Mesendoderm (in vitro differentiated cells): ENCODE data around the gene PHLPP1.

Source experiments
- DNase-seq: peaks from one replicate; pipeline ENCODE4 v3.0.0; 2013
- H2AK5ac ChIP-seq: 2 replicates; pipeline ENCODE4 v1.6.1; 2013; ENCODE audit warnings: low read length, inconsistent platforms
- H2BK120ac ChIP-seq: 2 replicates; pipeline ENCODE4 v1.6.1; 2013; ENCODE audit warnings: low read depth, mild to moderate bottlenecking, low read length, moderate library complexity, mixed read lengths
- H2BK15ac ChIP-seq: replicated peaks from 2 replicates; pipeline ENCODE4 v1.6.1; 2013; ENCODE audit warnings: low read depth, mild to moderate bottlenecking, moderate library complexity
- H2BK5ac ChIP-seq: 2 replicates; pipeline ENCODE4 v1.6.1; 2013; ENCODE audit warnings: low read length, inconsistent platforms
- H3K18ac ChIP-seq: 2 replicates; pipeline ENCODE4 v1.6.1; 2013; ENCODE audit warnings: mild to moderate bottlenecking, low read length, mixed read lengths
- H3K23ac ChIP-seq: one replicate; pipeline ENCODE4 v1.6.1; 2013; ENCODE audit warnings: low read length
- H3K27ac ChIP-seq: 2 replicates; pipeline ENCODE4 v1.5.1; 2013; ENCODE audit warnings: low read depth, mild to moderate bottlenecking, inconsistent platforms, low read length, moderate library complexity
- H3K27me3 ChIP-seq: 2 replicates; pipeline ENCODE4 v1.6.1; 2013; ENCODE audit warnings: low read length, control low read depth, mild to moderate bottlenecking, inconsistent platforms; ENCODE audit not compliant: insufficient read depth, poor library complexity
- H3K36me3 ChIP-seq: 2 replicates; pipeline ENCODE4 v1.6.1; 2013; ENCODE audit warnings: low read length, inconsistent platforms; ENCODE audit not compliant: control insufficient read depth, insufficient read depth
- H3K4ac ChIP-seq: one replicate; pipeline ENCODE4 v1.6.1; 2013; ENCODE audit warnings: low read depth, mild to moderate bottlenecking, low read length, moderate library complexity
- H3K4me1 ChIP-seq: 2 replicates; pipeline ENCODE4 v1.6.1; 2013; ENCODE audit warnings: low read depth, low read length, inconsistent platforms; ENCODE audit not compliant: control insufficient read depth
- H3K4me2 ChIP-seq: 2 replicates; pipeline ENCODE4 v1.6.1; 2013; ENCODE audit warnings: low read length
- H3K4me3 ChIP-seq: 2 replicates; pipeline ENCODE4 v1.5.1; 2013; ENCODE audit warnings: mild to moderate bottlenecking, low read length
- H3K56ac ChIP-seq: one replicate; pipeline ENCODE4 v1.6.1; 2013; ENCODE audit warnings: low read length
- H3K79me1 ChIP-seq: 2 replicates; pipeline ENCODE4 v1.6.1; 2013; ENCODE audit warnings: low read length, inconsistent platforms
- H3K79me2 ChIP-seq: 2 replicates; pipeline ENCODE4 v1.6.1; 2013; ENCODE audit warnings: mild to moderate bottlenecking, low read length; ENCODE audit not compliant: control insufficient read depth, insufficient read depth
- H3K9ac ChIP-seq: 2 replicates; pipeline ENCODE4 v1.6.1; 2013; ENCODE audit warnings: low read length, inconsistent platforms
- H4K5ac ChIP-seq: one replicate; pipeline ENCODE4 v1.6.1; 2013; ENCODE audit warnings: low read length
- H4K8ac ChIP-seq: one replicate; pipeline ENCODE4 v1.6.1; 2013; ENCODE audit warnings: low read depth, mild to moderate bottlenecking, control low read depth, low read length, moderate library complexity
- WGBS: extraction: QIAGEN DNeasy Blood & Tissue Kit; methylation state at CpG from one replicate; pipeline ENCODE4 v1.1.7; 2013; ENCODE audit warnings: low lambda C conversion rate, missing lambda C conversion rate; ENCODE audit not compliant: insufficient coverage; ENCODE audit errors: extremely low coverage; 5-methylcytosine and 5-hydroxymethylcytosine counted together

Gene PHLPP1

DNA sequence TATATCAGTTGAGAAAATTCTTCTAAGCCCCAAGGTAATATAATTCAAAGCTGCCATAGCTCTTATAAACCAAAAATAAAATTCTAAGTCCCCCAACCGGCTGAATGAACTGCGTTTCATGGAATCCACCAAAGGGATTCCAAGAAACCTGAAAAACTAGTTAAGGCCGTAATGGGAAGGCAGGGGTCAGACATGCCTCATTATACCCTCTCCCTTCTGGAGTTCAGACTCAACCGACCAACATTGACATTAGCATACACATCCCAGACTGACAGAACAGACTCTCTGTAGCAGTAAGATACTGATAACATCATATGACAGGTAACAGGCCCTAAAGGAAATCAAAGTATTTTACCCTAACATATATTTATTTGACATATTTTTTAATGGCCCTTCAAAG, 31.4 kb upstream of the PHLPP1 start:
- Histone ChIP-seq H2BK15ac (no peak overlapping the region), H4K8ac (no peak overlapping the region), H3K4ac (no peak overlapping the region), H3K27me3 (no peaks in the 10 kb centered on the region), H3K27ac (no peak overlapping the region), H3K79me1 (no peaks in the 10 kb centered on the region), H3K36me3 (no peaks in the 10 kb centered on the region), H2AK5ac (no peak overlapping the region), H2BK5ac (no peak overlapping the region), H3K9ac (no peak overlapping the region), H3K4me2 (no peak overlapping the region), H3K18ac (no peak overlapping the region), H2BK120ac (no peak overlapping the region), H4K5ac (no peak overlapping the region), H3K23ac (no peak overlapping the region), H3K4me1 (no peaks in the 10 kb centered on the region), H3K79me2 (no peaks in the 10 kb centered on the region), H3K4me3 (no peak overlapping the region), H3K56ac (no peak overlapping the region)
- no CpG with 5 or more reads among the region's 4 CpGs for WGBS
- DNase-seq, result peak; percentile 69

DNA sequence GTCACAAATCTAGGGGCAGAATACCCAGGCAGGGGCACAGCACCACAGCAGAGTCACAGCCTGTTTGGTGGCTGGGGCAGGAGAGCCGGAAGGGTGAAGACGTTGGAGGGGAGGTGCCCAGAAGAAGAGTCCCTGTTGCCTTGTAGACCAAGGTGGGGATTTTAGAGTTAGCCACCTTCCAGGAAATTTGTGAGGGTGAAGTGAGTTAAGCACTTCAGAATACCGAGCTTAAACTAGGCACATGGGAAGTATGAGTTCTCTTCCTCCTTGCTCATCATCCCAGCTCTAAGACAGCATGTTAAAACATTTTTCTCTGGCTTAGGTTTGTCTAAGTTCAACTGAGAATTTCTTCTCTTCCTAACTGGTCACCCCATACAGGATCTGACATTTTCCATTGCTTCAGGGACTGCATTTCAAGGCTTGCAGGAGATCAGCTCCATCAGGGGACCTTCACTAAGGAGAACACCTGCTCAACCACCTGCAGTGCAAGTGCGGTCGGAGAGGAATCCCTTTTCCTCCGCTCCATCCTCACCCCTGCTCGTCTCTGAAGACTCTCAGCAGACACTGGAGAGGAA, 26.5 kb upstream of the PHLPP1 start:
- no peak overlapping the region for H3K18ac ChIP-seq
- H2AK5ac ChIP-seq, result no peak overlapping the region
- H4K8ac ChIP-seq, result no peak overlapping the region
- H2BK15ac ChIP-seq, result no peak overlapping the region
- H3K56ac ChIP-seq, result no peak overlapping the region
- H3K27me3 ChIP-seq, result no peaks in the 10 kb centered on the region
- no peaks in the 10 kb centered on the region for H3K79me2 ChIP-seq
- no peak overlapping the region for H3K9ac ChIP-seq
- H3K27ac ChIP-seq, result no peak overlapping the region
- H3K4me2 ChIP-seq, result no peak overlapping the region
- H3K4ac ChIP-seq, result no peak overlapping the region
- no peak overlapping the region for H3K4me3 ChIP-seq
- WGBS, result no CpG with 5 or more reads among the region's 7 CpGs
- no peak overlapping the region for H4K5ac ChIP-seq
- H3K23ac ChIP-seq, result no peak overlapping the region
- no peaks in the 10 kb centered on the region for H3K79me1 ChIP-seq
- H3K36me3 ChIP-seq, result no peaks in the 10 kb centered on the region
- H3K4me1 ChIP-seq, result no peaks in the 10 kb centered on the region
- no peak overlapping the region for H2BK5ac ChIP-seq
- no peak for DNase-seq
- no peak overlapping the region for H2BK120ac ChIP-seq

DNA sequence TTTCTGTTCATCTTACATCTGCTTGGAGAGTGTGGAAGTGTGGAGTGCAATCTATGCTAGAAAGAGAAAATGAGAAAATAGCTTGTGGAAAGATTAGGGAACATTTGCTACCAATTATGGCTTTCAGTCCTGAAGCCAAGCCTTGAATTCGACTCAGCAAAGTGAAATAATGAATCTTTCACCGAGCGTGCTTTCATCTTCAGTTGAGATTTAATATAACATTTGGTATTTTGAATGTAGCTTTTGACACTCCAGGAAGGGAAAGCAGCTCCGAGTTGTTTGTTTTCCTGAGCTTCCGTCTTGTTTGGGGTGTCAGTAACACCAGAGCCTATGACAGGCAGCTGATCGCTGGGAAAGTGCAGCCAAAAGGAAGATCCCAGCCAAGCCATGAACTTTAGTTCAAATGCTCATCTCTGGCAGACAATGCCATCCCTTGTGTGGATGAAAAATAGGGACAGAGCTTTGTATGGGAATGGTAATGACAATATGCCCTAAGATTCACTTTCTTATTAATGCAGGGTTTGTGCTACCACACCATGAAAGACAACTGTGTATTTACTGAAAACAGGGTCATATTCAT, 25.0 kb upstream of the PHLPP1 start:
- Histone ChIP-seq H3K4ac (no peak overlapping the region), H3K23ac (no peak overlapping the region), H2BK120ac (no peak overlapping the region), H4K5ac (no peak overlapping the region), H2AK5ac (no peak overlapping the region), H3K79me2 (no peaks in the 10 kb centered on the region), H2BK5ac (no peak overlapping the region), H3K4me1 (no peaks in the 10 kb centered on the region), H3K18ac (no peak overlapping the region), H3K9ac (no peak overlapping the region), H3K27ac (no peak overlapping the region), H3K36me3 (no peaks in the 10 kb centered on the region), H3K56ac (no peak overlapping the region), H2BK15ac (no peak overlapping the region), H4K8ac (no peak overlapping the region), H3K4me3 (no peak overlapping the region), H3K4me2 (no peak overlapping the region), H3K27me3 (no peaks in the 10 kb centered on the region), H3K79me1 (no peaks in the 10 kb centered on the region)
- no CpG with 5 or more reads among the region's 6 CpGs for WGBS
- DNase-seq, result no peak

DNA sequence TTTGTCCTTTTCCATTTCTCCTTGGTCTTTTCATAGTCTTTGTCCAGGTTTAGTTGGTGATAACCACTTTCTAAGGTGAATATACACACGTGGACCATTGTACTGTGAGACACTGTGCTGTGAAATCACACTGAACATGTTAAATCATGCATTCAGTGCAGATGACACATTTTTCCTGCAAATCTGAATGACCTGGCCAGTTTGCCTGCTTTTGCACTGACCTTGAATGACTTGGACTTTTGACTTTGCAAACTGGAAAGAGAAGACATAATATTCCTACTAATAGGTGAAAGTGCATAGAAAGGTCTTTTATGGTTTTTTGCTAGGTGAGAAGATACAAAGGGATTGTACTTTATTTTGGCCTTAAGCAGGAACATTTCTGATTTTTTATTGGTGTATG, 21.7 kb upstream of the PHLPP1 start:
- H3K56ac ChIP-seq, result no peak overlapping the region
- H3K23ac ChIP-seq, result no peak overlapping the region
- H3K4ac ChIP-seq, result no peak overlapping the region
- WGBS, result no CpG with 5 or more reads among the region's 1 CpG
- H2BK120ac ChIP-seq, result no peak overlapping the region
- H4K8ac ChIP-seq, result no peak overlapping the region
- no peak overlapping the region for H3K9ac ChIP-seq
- no peak overlapping the region for H3K4me2 ChIP-seq
- H3K27me3 ChIP-seq, result no peaks in the 10 kb centered on the region
- H2BK15ac ChIP-seq, result no peak overlapping the region
- no peaks in the 10 kb centered on the region for H3K79me1 ChIP-seq
- H2BK5ac ChIP-seq, result no peak overlapping the region
- H3K36me3 ChIP-seq, result no peaks in the 10 kb centered on the region
- H3K4me3 ChIP-seq, result no peak overlapping the region
- H3K27ac ChIP-seq, result no peak overlapping the region
- no peak overlapping the region for H4K5ac ChIP-seq
- no peak overlapping the region for H2AK5ac ChIP-seq
- DNase-seq, result no peak
- H3K18ac ChIP-seq, result no peak overlapping the region
- no peaks in the 10 kb centered on the region for H3K4me1 ChIP-seq
- no peaks in the 10 kb centered on the region for H3K79me2 ChIP-seq

DNA sequence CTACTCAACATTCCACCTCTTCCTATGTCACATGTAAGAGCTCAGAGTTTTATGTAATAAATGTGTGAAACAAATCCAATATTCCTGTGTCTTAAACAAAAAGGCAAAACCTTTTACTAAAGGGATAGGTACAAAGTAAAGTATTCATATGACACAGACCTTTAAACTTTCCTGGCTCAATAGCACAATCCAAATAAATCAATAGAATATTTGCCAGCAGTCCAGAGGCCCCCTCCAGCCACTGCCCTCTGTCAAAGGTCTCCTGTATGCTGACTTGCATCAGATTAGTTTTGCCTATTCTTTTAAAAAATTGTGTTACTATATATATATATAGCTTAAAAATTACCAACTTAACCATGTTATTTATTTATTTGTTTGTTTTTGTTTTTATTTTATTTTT, 17.7 kb upstream of the PHLPP1 start:
- Histone ChIP-seq H3K27ac (no peak overlapping the region), H3K56ac (no peak overlapping the region), H3K36me3 (no peaks in the 10 kb centered on the region), H3K27me3 (no peaks in the 10 kb centered on the region), H3K79me2 (no peaks in the 10 kb centered on the region), H2AK5ac (no peak overlapping the region), H2BK15ac (no peak overlapping the region), H3K4ac (no peak overlapping the region), H3K18ac (no peak overlapping the region), H2BK120ac (no peak overlapping the region), H3K79me1 (no peaks in the 10 kb centered on the region), H3K4me3 (no peak overlapping the region), H4K8ac (no peak overlapping the region), H3K4me1 (no peaks in the 10 kb centered on the region), H4K5ac (no peak overlapping the region), H3K23ac (no peak overlapping the region), H3K9ac (no peak overlapping the region), H3K4me2 (no peak overlapping the region), H2BK5ac (no peak overlapping the region)
- no peak for DNase-seq

DNA sequence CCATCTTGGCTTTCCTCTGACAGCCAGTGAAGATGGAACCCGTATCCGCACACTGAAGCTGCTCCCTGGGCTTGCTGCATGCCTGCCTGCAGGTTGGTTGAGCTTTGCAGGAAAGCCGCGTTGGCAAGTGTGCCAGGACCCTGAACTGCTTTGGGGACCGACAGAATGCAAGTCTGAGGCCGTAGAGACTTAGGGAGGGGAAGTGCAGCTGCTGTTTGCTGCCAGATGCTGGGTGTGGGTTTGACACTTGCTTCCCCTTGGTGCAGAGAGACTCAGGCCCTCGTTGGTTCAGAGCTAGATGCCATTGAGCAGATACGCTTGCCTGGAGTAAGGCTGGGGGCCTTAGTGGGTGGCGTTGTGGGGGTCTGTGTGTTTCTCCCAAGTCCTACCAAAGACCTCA, 13.1 kb upstream of the PHLPP1 start:
- Histone ChIP-seq H3K4me1 (no peaks in the 10 kb centered on the region), H3K4me3 (no peak overlapping the region), H3K36me3 (no peaks in the 10 kb centered on the region), H4K5ac (no peak overlapping the region), H3K79me2 (no peaks in the 10 kb centered on the region), H4K8ac (no peak overlapping the region), H3K4ac (no peak overlapping the region), H2BK120ac (no peak overlapping the region), H3K9ac (no peak overlapping the region), H2BK5ac (no peak overlapping the region), H3K56ac (no peak overlapping the region), H3K23ac (no peak overlapping the region), H2BK15ac (no peak overlapping the region), H3K27ac (no peak overlapping the region), H3K27me3 (no peaks in the 10 kb centered on the region), H3K79me1 (no peaks in the 10 kb centered on the region), H3K18ac (no peak overlapping the region), H3K4me2 (no peak overlapping the region), H2AK5ac (no peak overlapping the region)
- DNase-seq, result no peak
- no CpG with 5 or more reads among the region's 9 CpGs for WGBS
